ENCODE results near the gene UCP2.

Gene UCP2

DNA sequence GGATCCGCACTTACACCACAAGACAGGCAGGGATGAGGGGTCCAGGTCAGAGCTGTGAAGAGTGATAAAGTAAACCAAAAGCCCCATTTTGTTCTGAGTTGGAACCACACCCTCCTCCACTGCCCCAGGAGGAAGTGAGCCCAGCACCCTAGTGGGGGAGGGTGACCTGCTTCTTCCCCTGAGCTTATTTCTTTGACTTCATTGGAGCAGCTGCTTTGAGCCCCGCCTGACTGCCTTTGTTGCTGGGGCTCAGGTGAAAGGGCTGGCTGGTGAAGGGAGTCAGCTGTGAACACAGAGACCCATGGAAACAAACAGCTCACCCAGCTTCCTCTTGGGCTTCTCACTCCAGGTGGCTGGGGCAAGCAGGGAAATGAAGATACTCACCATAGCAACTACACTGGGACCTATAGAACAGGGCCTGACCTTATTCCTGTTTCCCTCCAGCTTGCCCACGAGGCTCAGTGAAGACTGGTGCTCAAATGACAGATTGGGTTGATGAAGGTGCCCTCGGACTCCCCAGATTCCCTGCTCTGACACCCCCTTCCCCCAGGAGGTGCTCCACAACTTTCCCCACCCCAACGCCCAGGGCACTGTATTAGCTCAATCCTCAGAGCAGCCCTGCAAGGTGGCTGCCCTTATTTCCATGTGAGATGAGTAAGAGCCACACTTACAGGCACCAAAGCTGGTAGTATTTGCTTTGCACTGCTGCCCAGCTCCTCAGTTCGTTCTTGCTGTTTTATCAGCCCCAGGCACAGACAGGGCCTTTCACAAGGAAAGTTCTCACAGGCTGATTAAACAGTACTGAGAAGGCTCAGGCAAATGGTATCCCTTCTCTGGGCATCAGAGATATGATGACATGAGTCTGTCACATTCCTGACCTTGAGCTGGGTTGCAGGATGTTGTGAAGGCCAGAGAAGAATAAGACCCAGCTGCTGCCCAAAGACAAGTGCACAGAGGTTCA is 2.4 kb downstream of the UCP2 start:
- peak; percentile 36 for DNase-seq (ENCODE audit: low read depth)
- TF ChIP-seq, protein P1, sequence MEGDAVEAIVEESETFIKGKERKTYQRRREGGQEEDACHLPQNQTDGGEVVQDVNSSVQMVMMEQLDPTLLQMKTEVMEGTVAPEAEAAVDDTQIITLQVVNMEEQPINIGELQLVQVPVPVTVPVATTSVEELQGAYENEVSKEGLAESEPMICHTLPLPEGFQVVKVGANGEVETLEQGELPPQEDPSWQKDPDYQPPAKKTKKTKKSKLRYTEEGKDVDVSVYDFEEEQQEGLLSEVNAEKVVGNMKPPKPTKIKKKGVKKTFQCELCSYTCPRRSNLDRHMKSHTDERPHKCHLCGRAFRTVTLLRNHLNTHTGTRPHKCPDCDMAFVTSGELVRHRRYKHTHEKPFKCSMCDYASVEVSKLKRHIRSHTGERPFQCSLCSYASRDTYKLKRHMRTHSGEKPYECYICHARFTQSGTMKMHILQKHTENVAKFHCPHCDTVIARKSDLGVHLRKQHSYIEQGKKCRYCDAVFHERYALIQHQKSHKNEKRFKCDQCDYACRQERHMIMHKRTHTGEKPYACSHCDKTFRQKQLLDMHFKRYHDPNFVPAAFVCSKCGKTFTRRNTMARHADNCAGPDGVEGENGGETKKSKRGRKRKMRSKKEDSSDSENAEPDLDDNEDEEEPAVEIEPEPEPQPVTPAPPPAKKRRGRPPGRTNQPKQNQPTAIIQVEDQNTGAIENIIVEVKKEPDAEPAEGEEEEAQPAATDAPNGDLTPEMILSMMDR (conservative IDR thresholded peaks at IDR 0.05; ENCODE audit: low read depth, low read length) = no peak
- no peak overlapping the region for H3K4me3 ChIP-seq (ENCODE audit: low read depth, low read length)

- no peak overlapping the region for H3K4me3 ChIP-seq (ENCODE audit: low read depth, low read length)
- TF ChIP-seq, protein P1 (conservative IDR thresholded peaks at IDR 0.05; ENCODE audit: low read depth, low read length) = no peak
- DNase-seq (ENCODE audit: low read depth) = no peak
Observed at GRCh38 chr11:73978576-73979086, 4.0 kb downstream of the UCP2 start.

GRCh38 chr11:73977856-73978519 is 4.7 kb downstream of the UCP2 start:
- no peak for DNase-seq (ENCODE audit: low read depth)
- TF ChIP-seq, protein P1 (conservative IDR thresholded peaks at IDR 0.05; ENCODE audit: low read depth, low read length) = no peak
- H3K4me3 ChIP-seq (ENCODE audit: low read depth, low read length) = no peak overlapping the region

DNA sequence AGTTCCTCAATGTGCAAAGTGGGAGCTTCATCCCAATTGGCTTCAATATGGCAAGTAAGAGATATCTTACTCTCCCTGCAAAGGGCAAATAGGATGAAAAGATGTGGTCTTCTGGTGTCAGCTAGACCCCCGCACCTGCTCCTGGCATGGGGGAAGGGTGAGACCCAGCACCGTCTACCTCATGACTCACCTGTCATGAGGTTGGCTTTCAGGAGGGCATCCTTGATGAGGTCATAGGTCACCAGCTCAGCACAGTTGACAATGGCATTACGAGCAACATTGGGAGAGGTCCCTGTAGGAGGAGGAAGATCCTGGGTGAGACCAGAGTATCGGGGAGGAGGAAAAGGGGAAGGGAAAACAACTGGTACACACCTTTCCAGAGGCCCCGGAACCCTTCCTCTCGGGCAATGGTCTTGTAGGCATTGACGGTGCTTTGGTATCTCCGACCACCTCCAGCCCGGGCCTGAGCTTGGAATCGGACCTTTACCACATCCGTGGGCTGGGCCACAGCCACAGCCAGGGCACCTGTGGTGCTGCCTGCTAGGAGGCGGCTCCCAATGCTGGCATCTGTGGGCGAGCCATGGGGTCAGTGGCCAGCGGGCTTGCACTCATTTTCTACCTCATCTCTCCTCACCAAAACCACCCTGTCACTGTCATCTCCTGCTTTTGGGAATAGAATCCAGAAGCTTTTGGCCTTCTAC is 6.0 kb downstream of the UCP2 start:
- DNase-seq (ENCODE audit: low read depth) = no peak
- no peak overlapping the region for H3K4me3 ChIP-seq (ENCODE audit: low read depth, low read length)

GRCh38 chr11:73975479-73975757 is 7.2 kb downstream of the UCP2 start:
- DNase-seq (ENCODE audit: low read depth) = no peak
- H3K4me3 ChIP-seq (ENCODE audit: low read depth, low read length) = no peak overlapping the region
- TF ChIP-seq, protein P1 (conservative IDR thresholded peaks at IDR 0.05; ENCODE audit: low read depth, low read length) = no peak

More for the DNA sequence above, 6.0 kb downstream of the UCP2 start:
- TF ChIP-seq, protein P1 (conservative IDR thresholded peaks at IDR 0.05; ENCODE audit: low read depth, low read length) = no peak

GRCh38 chr11:73974604-73975478 is 7.8 kb downstream of the UCP2 start:
- H3K4me3 ChIP-seq (ENCODE audit: low read depth, low read length) = no peak overlapping the region
- DNase-seq (ENCODE audit: low read depth) = no peak
- TF ChIP-seq, protein P1 (conservative IDR thresholded peaks at IDR 0.05; ENCODE audit: low read depth, low read length) = no peak

Measured in choroid plexus epithelial cell (primary cell).